Measurements from ENCODE around the gene RUBCN.

DNA sequence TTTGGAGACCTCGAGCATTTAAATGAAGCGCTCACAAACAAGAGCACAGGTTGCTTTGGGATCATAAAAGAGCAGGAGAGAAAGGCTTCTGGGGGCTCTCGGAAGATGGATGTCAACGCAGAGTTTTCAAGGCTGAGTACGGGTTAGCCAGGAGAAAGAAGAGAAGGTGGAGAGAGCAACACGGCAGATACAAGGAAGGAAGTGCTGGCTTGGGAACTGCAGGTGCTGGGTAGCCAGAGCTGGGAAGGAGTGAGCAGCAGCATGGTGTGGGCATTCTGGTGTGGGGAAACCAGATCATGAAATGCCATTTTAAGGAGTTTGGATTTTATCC, 580 bp upstream of the RUBCN start:
- TF ChIP-seq, protein P1, sequence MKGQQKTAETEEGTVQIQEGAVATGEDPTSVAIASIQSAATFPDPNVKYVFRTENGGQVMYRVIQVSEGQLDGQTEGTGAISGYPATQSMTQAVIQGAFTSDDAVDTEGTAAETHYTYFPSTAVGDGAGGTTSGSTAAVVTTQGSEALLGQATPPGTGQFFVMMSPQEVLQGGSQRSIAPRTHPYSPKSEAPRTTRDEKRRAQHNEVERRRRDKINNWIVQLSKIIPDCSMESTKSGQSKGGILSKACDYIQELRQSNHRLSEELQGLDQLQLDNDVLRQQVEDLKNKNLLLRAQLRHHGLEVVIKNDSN (IDR thresholded peaks at IDR 0.05): no peak
- TF ChIP-seq, protein P2, sequence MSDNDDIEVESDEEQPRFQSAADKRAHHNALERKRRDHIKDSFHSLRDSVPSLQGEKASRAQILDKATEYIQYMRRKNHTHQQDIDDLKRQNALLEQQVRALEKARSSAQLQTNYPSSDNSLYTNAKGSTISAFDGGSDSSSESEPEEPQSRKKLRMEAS (IDR thresholded peaks at IDR 0.05): no peak
- TF ChIP-seq, protein P3, sequence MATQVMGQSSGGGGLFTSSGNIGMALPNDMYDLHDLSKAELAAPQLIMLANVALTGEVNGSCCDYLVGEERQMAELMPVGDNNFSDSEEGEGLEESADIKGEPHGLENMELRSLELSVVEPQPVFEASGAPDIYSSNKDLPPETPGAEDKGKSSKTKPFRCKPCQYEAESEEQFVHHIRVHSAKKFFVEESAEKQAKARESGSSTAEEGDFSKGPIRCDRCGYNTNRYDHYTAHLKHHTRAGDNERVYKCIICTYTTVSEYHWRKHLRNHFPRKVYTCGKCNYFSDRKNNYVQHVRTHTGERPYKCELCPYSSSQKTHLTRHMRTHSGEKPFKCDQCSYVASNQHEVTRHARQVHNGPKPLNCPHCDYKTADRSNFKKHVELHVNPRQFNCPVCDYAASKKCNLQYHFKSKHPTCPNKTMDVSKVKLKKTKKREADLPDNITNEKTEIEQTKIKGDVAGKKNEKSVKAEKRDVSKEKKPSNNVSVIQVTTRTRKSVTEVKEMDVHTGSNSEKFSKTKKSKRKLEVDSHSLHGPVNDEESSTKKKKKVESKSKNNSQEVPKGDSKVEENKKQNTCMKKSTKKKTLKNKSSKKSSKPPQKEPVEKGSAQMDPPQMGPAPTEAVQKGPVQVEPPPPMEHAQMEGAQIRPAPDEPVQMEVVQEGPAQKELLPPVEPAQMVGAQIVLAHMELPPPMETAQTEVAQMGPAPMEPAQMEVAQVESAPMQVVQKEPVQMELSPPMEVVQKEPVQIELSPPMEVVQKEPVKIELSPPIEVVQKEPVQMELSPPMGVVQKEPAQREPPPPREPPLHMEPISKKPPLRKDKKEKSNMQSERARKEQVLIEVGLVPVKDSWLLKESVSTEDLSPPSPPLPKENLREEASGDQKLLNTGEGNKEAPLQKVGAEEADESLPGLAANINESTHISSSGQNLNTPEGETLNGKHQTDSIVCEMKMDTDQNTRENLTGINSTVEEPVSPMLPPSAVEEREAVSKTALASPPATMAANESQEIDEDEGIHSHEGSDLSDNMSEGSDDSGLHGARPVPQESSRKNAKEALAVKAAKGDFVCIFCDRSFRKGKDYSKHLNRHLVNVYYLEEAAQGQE (IDR thresholded peaks at IDR 0.05; ENCODE audit: low read depth): no peak
- TF ChIP-seq NFIC (IDR thresholded peaks at IDR 0.05) (no peak), EP300 (IDR thresholded peaks at IDR 0.05; ENCODE audit: borderline replicate concordance) (no peak), TCF12 (IDR thresholded peaks at IDR 0.05; ENCODE audit: low read depth) (no peak), RAD21 (IDR thresholded peaks at IDR 0.05; ENCODE audit: low read depth) (no peak), FOXM1 (IDR thresholded peaks at IDR 0.05; ENCODE audit: borderline replicate concordance, low read depth) (no peak), CREB1 (IDR thresholded peaks at IDR 0.05; ENCODE audit: low read depth) (no peak), YY1 (IDR thresholded peaks at IDR 0.05; ENCODE audit: low read depth) (no peak), TEAD4 (IDR thresholded peaks at IDR 0.05) (no peak), TAF1 (IDR thresholded peaks at IDR 0.05; ENCODE audit: low read depth) (no peak; the same call in 1 of the 2 replicates), CEBPB (IDR thresholded peaks at IDR 0.05) (no peak), EGR1 (IDR thresholded peaks at IDR 0.05) (no peak)

Measured in Ishikawa (cell line).